Right lobe of liver (tissue), 6 donors: ENCODE measurements around the gene MOCS2. TPM values are rescaled to one million over a fixed set of nuclear protein-coding genes. Genes with fewer than 3 reads are reported as not detected.

Experiments
- ATAC-seq, 4 donors: fragments of 200-7000 bp; cut with Tn5 transposase; one replicate each; pipeline ENCODE4 v1.9.1; 2020; ENCODE audit warnings: mild to moderate bottlenecking in 4 of 4, moderate library complexity in 4 of 4
- DNase-seq, 3 donors: peaks; one replicate each; pipeline ENCODE4 v3.0.0-alpha.2; 2020
- H3K27ac ChIP-seq, 3 donors: fragments of 200-600 bp; one replicate each; pipeline ENCODE4 v1.8.0; 2022
- H3K27me3 ChIP-seq, 2 donors: fragments of 200-600 bp; one replicate each; pipeline ENCODE4 v1.8.0; 2022
- H3K36me3 ChIP-seq, 4 donors: fragments of 200-600 bp; sonication (generic) in 1 of 4; one replicate each; pipeline versions ENCODE4 v1.5.1 to v1.8.0; 2017 to 2022; ENCODE audit warnings: control low read depth in 1 of 4
- H3K4me1 ChIP-seq, 4 donors: fragments of 200-600 bp; sonication (generic) in 1 of 4; one replicate each; pipeline versions ENCODE4 v1.5.1 to v1.8.0; 2017 to 2022; ENCODE audit warnings: control low read depth in 1 of 4
- H3K4me3 ChIP-seq, 3 donors: fragments of 200-600 bp; one replicate each; pipeline ENCODE4 v1.8.0; 2022
- H3K9me3 ChIP-seq, 4 donors: fragments of 200-600 bp; sonication (generic) in 1 of 4; one replicate each; pipeline versions ENCODE4 v1.5.1 to v1.8.0; 2017 to 2022; ENCODE audit warnings: control low read depth in 1 of 4
- POLR2A ChIP-seq: fragments of 450-650 bp; IDR thresholded peaks from one replicate; pipeline ENCODE4 v1.6.1; 2017; ENCODE audit warnings: antibody characterized with exemption, mild to moderate bottlenecking
- WGBS: methylation state at CpG from one replicate; pipeline ENCODE4 v1.1.6; 2018; ENCODE audit warnings: low coverage, low lambda C conversion rate; ENCODE audit not compliant: insufficient coverage; ENCODE audit errors: missing lambda C conversion rate; 5-methylcytosine and 5-hydroxymethylcytosine counted together
- intact Hi-C, 2 donors: fragments of 100-400 bp; cut with DNase I; formaldehyde crosslinking; loops; one replicate each; pipeline versions ENCODE4 v1.11.2 to v1.14.1; 2022
- total RNA-seq, 6 experiments: library from RNA; depleted of rRNA in 2 of 6; stranded (reverse); fragments of >200 nt in 2 of 6; fragmentation: NEBNext Ultra II Directional in 3 of 6; extraction: Animal tissue kit (Norgen Biotek cat#: 25700) in 3 of 6; gene quantifications; one replicate each; pipeline versions ENCODE4 v1.1.0 to v1.2.4, GENCODE V29; 2016 to 2023
- TF ChIP-seq, protein P1 (sequence below), 4 donors: fragments of 200-600 bp in 3 of 4; fragments of 450-650 bp in 1 of 4; IDR thresholded peaks; one replicate each; pipeline versions ENCODE4 v1.5.1 to v1.8.0; 2016 to 2022; ENCODE audit warnings: antibody characterized with exemption in 4 of 4, mild to moderate bottlenecking in 2 of 4
- donor health status: DM: no; HTN: yes; CAD: no.
- donor health status: DM: no; HTN: no; CAD: no.
- donor health status: DM: no; HTN: no; CAD: no.
- donor health status: DM: no; HTN: yes; CAD: no.
- donor health status: DM: no; HTN: yes; CAD: no.

The MOCS2 gene
- total RNA-seq, 6 experiments from 2014 or later, result 34.8 to 65.0 (median 44.6) TPM

DNA sequence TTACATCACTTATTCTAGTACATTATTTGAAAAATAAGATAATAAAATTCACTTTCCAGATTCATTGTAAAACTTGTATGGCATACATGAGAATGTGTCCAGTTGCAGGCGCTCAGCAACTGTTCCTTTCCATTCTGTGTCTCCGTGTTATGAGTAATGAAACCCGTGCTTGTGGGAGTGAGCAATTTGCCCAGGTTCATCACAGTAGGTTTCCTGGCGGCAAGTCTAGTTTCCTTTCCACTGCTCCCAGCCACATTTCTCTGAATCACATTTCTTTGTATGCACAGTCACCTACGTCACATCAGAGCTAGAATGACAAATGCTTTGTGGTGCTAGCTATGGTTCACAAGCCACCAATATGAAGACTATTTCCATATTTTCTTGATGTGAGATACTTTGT, 39.9 kb downstream of the MOCS2 start:
- WGBS, result 77% methylated on average over 5 of the region's 5 CpGs
- DNase-seq (no peak), ATAC-seq (no peak)
- Histone ChIP-seq H3K4me1 (no peaks in the 10 kb centered on the region), H3K27ac (no peak overlapping the region), H3K4me3 (no peak overlapping the region), H3K27me3 (no peaks in the 10 kb centered on the region), H3K9me3 (no peaks in the 10 kb centered on the region), H3K36me3 (no peaks in the 10 kb centered on the region)
- no peak for TF ChIP-seq POLR2A
- TF ChIP-seq, protein P1, sequence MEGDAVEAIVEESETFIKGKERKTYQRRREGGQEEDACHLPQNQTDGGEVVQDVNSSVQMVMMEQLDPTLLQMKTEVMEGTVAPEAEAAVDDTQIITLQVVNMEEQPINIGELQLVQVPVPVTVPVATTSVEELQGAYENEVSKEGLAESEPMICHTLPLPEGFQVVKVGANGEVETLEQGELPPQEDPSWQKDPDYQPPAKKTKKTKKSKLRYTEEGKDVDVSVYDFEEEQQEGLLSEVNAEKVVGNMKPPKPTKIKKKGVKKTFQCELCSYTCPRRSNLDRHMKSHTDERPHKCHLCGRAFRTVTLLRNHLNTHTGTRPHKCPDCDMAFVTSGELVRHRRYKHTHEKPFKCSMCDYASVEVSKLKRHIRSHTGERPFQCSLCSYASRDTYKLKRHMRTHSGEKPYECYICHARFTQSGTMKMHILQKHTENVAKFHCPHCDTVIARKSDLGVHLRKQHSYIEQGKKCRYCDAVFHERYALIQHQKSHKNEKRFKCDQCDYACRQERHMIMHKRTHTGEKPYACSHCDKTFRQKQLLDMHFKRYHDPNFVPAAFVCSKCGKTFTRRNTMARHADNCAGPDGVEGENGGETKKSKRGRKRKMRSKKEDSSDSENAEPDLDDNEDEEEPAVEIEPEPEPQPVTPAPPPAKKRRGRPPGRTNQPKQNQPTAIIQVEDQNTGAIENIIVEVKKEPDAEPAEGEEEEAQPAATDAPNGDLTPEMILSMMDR (IDR thresholded peaks at IDR 0.05), result no peak
- intact Hi-C loops, result no loop called here

GRCh38 chr5:53068291-53068836, 41.2 kb downstream of the MOCS2 start:
- intact Hi-C loops, result no loop called here
- H3K27me3 ChIP-seq, result no peaks in the 10 kb centered on the region
- 57% methylated on average over 4 of the region's 4 CpGs for WGBS
- H3K27ac ChIP-seq, result no peak overlapping the region
- TF ChIP-seq POLR2A, result no peak
- TF ChIP-seq, protein P1 (IDR thresholded peaks at IDR 0.05), result no peak
- ATAC-seq, result no peak
- no peaks in the 10 kb centered on the region for H3K4me1 ChIP-seq
- no peak overlapping the region for H3K4me3 ChIP-seq
- DNase-seq, result no peak
- H3K36me3 ChIP-seq, result no peaks in the 10 kb centered on the region
- H3K9me3 ChIP-seq, result no peaks in the 10 kb centered on the region

DNA sequence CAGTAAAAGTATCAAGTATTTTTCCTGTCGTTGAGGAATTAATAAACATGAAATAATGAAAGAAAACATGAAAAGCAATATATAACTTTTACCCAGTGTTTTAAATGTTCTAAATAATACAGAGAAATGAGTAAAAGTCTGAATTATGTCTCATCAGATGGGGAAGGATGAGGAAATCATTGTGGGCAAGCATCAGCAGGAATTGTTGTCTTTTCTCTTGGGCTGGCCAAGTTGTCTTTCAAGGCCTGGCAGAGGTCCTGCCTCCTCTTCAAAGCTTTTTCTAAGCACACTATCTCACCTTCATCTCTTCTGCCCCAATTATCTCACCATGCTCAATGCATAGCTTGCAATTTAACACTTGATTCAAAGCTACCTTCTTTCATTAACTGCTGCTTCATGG, 41.9 kb downstream of the MOCS2 start:
- DNase-seq (no peak), ATAC-seq (no peak)
- 0% methylated on average over 1 of the region's 1 CpG for WGBS
- Histone ChIP-seq H3K27ac (no peak overlapping the region), H3K9me3 (no peaks in the 10 kb centered on the region), H3K36me3 (no peaks in the 10 kb centered on the region), H3K4me1 (no peaks in the 10 kb centered on the region), H3K4me3 (no peak overlapping the region), H3K27me3 (no peaks in the 10 kb centered on the region)
- intact Hi-C loops, result no loop called here
- TF ChIP-seq, protein P1 (IDR thresholded peaks at IDR 0.05), result no peak

GRCh38 chr5:53066088-53066487, 43.5 kb downstream of the MOCS2 start:
- 89% methylated on average over 1 of the region's 1 CpG for WGBS
- Histone ChIP-seq H3K27ac (no peak overlapping the region), H3K4me1 (no peaks in the 10 kb centered on the region), H3K4me3 (no peak overlapping the region), H3K9me3 (no peaks in the 10 kb centered on the region), H3K36me3 (no peaks in the 10 kb centered on the region), H3K27me3 (no peaks in the 10 kb centered on the region)
- TF ChIP-seq, protein P1 (IDR thresholded peaks at IDR 0.05), result no peak
- no peak for TF ChIP-seq POLR2A
- ATAC-seq, result no peak
- no peak for DNase-seq
- intact Hi-C loops, result no loop called here

DNA sequence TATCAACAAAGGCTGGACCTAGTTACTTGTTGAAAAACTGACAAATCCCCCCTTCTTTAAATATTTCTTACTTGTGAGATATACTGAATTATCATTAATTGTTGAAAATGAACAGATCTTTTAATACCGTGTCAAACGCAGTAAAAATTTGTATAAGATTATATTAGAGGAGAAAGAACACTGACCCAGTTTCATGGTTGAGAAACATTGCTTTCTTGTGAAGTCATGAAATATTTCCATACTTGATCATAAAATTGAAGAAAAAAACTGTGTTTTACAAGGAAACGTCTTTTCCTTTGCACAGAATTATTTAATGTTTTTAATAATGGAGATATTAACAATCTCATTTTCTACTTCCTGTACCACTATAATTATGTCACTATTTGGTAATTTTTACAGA, 45.8 kb downstream of the MOCS2 start:
- no peaks in the 10 kb centered on the region for H3K9me3 ChIP-seq
- ATAC-seq (no peak), DNase-seq (no peak)
- H3K4me3 ChIP-seq, result no peak overlapping the region
- H3K36me3 ChIP-seq, result no peaks in the 10 kb centered on the region
- no peak overlapping the region for H3K27ac ChIP-seq
- intact Hi-C loops, result no loop called here
- TF ChIP-seq POLR2A, result no peak
- TF ChIP-seq, protein P1 (IDR thresholded peaks at IDR 0.05), result no peak
- no peaks in the 10 kb centered on the region for H3K27me3 ChIP-seq
- H3K4me1 ChIP-seq, result no peaks in the 10 kb centered on the region
- 60% methylated on average over 3 of the region's 3 CpGs for WGBS
